WERI-Rb-1 (cell line): ENCODE data around the gene SKIDA1.
"Not testable (repeated sequence)": the region's sequence is repeated elsewhere in the genome, so short reads cannot be mapped to it uniquely, and the experiment has no call there.

Experiments used
- DNase-seq: peaks from one replicate; pipeline ENCODE4 v3.0.0-alpha.2; 2020
- H3K27ac ChIP-seq: fragments of 250-450 bp; sonication (Bioruptor Pico); 2 replicates; pipeline ENCODE4 v1.5.1; 2020; ENCODE audit warnings: mild to moderate bottlenecking, moderate library complexity
- H3K27me3 ChIP-seq: fragments of 250-450 bp; sonication (Bioruptor Pico); 2 replicates; pipeline ENCODE4 v1.5.1; 2021; ENCODE audit warnings: mild to moderate bottlenecking, low read depth, moderate library complexity; ENCODE audit not compliant: insufficient read depth, severe bottlenecking
- H3K36me3 ChIP-seq: fragments of 250-450 bp; sonication (Bioruptor Pico); 2 replicates; pipeline ENCODE4 v1.5.1; 2020; ENCODE audit warnings: mild to moderate bottlenecking, moderate library complexity
- H3K4me3 ChIP-seq: 2 replicates; pipeline ENCODE4 v1.5.1; 2011; ENCODE audit warnings: low read depth, mild to moderate bottlenecking, control low read depth, low read length
- H3K9me3 ChIP-seq: fragments of 250-450 bp; sonication (Bioruptor Pico); 2 replicates; pipeline ENCODE4 v1.5.1; 2021; ENCODE audit warnings: mild to moderate bottlenecking, moderate library complexity; ENCODE audit not compliant: severe bottlenecking
- CTCF ChIP-seq: IDR thresholded peaks from 2 replicates; pipeline ENCODE4 v1.5.1; 2011; ENCODE audit warnings: low read depth, mild to moderate bottlenecking, control low read depth, inconsistent platforms, low read length

The SKIDA1 gene

DNA sequence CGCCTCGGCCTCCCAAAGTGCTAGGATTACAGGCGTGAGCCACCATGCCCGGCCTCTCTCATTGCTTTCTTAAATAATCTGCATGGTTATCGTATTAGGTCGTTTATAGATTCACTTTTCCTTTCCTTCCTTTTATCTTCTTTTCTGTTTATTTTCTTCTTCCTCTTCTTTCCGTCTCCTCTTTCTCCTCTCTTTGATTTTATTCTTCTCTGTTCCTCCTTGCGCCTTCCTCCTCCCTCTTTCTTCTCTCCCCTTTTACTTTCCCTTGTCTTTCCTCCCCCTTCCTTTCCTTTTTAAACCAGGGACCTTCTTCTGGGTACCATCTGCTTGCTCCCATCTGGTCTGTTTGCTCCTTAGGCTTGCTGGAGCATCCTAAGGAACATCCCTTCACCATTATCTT lies 27.2 kb upstream of the SKIDA1 start:
- no peaks in the 10 kb centered on the region for H3K27me3 ChIP-seq
- no peaks in the 10 kb centered on the region; the same call in 1 of the 2 replicates for H3K36me3 ChIP-seq
- no peak for DNase-seq
- H3K4me3 ChIP-seq, result no peak overlapping the region
- H3K9me3 ChIP-seq, result no peaks in the 10 kb centered on the region
- no peak overlapping the region for H3K27ac ChIP-seq
- no peak for TF ChIP-seq CTCF

DNA sequence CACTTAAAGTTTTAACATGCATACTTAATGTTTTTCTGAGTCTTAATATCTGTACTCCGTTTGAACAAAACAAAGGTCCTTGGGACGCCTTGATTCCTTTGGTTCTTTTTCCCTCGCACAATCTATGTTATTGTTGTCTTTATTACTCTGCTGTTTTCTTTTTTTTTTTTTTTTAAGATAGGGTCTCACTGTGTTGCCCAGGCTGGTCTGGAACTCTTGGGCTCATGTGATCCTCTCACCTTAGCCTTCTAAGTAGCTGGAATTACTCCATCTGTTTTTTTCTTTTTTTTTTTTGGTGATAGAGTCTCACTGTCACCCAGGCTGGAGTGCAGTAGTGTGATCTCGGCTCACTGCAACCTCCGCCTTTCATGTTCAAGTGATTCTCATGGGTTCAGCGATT lies 21.8 kb upstream of the SKIDA1 start:
- no peak for DNase-seq
- TF ChIP-seq CTCF, result no peak
- Histone ChIP-seq H3K27me3 (no peaks in the 10 kb centered on the region), H3K4me3 (no peak overlapping the region), H3K27ac (no peak overlapping the region), H3K9me3 (no peaks in the 10 kb centered on the region), H3K36me3 (peaks cover 9% of the 10 kb centered on the region)

DNA sequence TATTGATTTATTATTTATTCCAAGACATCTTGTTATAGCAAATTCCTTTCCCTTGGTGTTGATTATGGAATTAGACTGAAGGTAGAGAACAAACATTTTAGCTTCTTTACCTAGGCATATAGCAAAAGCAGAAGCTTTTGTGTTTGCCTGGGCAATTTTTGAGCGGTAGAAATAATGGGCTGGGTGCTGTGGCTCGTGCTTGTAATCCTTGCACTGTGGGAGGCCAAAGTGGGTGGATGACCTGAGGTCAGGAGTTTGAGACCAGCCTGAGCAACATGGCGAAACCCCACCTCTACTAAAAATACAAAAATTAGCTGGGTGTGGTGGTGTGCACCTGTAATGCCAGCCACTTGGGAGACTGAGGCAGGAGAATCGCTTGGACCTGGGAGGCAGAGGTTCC lies 15.2 kb upstream of the SKIDA1 start:
- not testable (repeated sequence) for H3K27ac ChIP-seq, H3K27me3 ChIP-seq, DNase-seq, H3K9me3 ChIP-seq, H3K4me3 ChIP-seq
- H3K36me3 ChIP-seq, result peaks cover 28% of the 10 kb centered on the region

DNA sequence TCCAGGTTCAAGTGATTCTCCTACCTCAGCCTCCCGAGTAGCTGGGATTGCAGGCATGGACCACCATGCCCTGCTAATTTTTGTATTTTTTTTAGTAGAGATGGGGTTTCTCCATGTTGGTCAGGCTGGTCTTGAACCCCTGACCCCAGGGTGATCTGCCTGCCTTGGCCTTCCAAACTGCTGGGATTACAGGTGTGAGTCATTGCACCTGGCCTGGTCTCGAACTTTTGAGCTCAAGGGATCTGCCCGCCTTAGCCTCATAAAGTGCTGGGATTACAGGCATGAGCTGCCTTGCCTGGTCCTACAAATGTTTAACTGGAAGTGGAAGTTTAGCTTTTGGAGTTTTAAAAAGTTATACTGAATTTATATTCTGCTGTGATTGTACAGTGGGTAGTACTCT lies 11.4 kb upstream of the SKIDA1 start:
- Histone ChIP-seq H3K9me3 (no peaks in the 10 kb centered on the region), H3K4me3 (no peak overlapping the region), H3K27ac (no peak overlapping the region), H3K36me3 (peaks cover 16% of the 10 kb centered on the region), H3K27me3 (no peaks in the 10 kb centered on the region)
- no peak for TF ChIP-seq CTCF
- DNase-seq, result no peak

DNA sequence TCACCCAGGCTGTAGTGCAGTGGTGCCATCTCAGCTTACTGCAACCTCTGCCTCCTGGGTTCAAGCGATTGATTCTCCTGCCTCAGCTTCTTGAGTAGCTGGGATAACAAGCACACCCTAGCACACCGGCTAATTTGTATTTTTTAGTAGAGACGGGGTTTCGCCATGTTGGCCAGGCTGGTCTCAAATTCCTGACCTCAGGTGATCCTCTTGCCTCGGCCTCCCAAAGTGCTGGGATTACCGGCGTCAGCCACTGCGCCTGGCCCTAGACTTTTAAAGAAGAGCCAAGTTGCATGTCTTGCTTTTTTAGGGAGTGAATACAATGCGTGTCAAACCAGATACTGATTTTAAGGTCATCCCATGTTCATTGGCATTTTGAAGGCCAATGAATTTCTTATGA lies 10.5 kb upstream of the SKIDA1 start:
- not testable (repeated sequence) for H3K9me3 ChIP-seq, H3K27me3 ChIP-seq, H3K4me3 ChIP-seq, H3K27ac ChIP-seq, DNase-seq
- H3K36me3 ChIP-seq, result peaks cover 14% of the 10 kb centered on the region

- peak overlapping the region; percentile 37; the same call in 1 of the 2 replicates for H3K27ac ChIP-seq
These were observed 10.0 kb upstream of the SKIDA1 start for GRCh38 chr10:21535494-21535965.

More at GRCh38 chr10:21535494-21535965, 10.0 kb upstream of the SKIDA1 start:
- Histone ChIP-seq H3K9me3 (no peaks in the 10 kb centered on the region), H3K36me3 (peaks cover 10% of the 10 kb centered on the region), H3K27me3 (no peaks in the 10 kb centered on the region), H3K4me3 (peak overlapping the region; percentile 66)
- no peak for TF ChIP-seq CTCF
- DNase-seq, result no peak
